PC-9 (cell line): ENCODE measurements around the gene GSTO1.

ENCODE experiments used
- EZH2 ChIP-seq: fragments of 200-600 bp; sonication (generic); IDR thresholded peaks from 2 replicates; pipeline ENCODE4 v1.8.0; 2017; ENCODE audit warnings: antibody characterized with exemption, low read depth
- TF ChIP-seq, protein P1 (sequence below): fragments of 200-600 bp; sonication (generic); conservative IDR thresholded peaks from 2 replicates; pipeline ENCODE4 v1.6.1; 2017; ENCODE audit warnings: mixed run types, antibody characterized with exemption, mild to moderate bottlenecking, moderate library complexity

DNA sequence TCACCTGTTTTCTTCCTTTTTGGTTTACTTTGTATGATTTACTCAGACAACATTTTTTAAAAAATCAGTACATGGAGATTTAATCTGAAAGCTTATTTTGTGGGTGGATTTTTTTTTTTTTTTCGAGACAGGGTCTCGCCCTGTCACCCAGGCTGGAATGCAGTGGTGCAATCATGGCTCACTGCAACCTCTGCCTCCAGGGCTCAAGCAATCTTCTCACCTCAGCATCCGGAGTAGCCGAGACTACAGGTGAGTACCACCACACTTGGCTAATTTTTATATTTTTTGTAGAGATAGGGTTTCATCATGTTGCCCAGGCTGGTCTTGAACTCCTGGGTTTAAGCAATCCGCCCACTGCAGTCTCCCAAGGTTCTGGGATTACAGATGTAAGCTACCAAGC is 2.5 kb downstream of the GSTO1 start:
- TF ChIP-seq, protein P1, sequence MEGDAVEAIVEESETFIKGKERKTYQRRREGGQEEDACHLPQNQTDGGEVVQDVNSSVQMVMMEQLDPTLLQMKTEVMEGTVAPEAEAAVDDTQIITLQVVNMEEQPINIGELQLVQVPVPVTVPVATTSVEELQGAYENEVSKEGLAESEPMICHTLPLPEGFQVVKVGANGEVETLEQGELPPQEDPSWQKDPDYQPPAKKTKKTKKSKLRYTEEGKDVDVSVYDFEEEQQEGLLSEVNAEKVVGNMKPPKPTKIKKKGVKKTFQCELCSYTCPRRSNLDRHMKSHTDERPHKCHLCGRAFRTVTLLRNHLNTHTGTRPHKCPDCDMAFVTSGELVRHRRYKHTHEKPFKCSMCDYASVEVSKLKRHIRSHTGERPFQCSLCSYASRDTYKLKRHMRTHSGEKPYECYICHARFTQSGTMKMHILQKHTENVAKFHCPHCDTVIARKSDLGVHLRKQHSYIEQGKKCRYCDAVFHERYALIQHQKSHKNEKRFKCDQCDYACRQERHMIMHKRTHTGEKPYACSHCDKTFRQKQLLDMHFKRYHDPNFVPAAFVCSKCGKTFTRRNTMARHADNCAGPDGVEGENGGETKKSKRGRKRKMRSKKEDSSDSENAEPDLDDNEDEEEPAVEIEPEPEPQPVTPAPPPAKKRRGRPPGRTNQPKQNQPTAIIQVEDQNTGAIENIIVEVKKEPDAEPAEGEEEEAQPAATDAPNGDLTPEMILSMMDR: no peak
- TF ChIP-seq EZH2: no peak
